Daoy (cell line): ENCODE data around the gene RAD51B. TPM values are rescaled to one million over a fixed set of nuclear protein-coding genes. Genes with fewer than 3 reads are reported as not detected.
"Not testable (repeated sequence)": the region's sequence is repeated elsewhere in the genome, so short reads cannot be mapped to it uniquely, and the experiment has no call there.

Source experiments
- DNase-seq: peaks from one replicate; pipeline ENCODE4 v3.0.0-alpha.2; 2015; ENCODE audit warnings: low read depth
- total RNA-seq: library from RNA; depleted of rRNA; stranded (reverse); fragments of >200 nt; shearing (Covaris generic); gene quantifications from 2 replicates; pipeline ENCODE4 v1.2.3, GENCODE V29; 2014

Gene RAD51B
- total RNA-seq, 1 experiment from 2014 or later, result 15.8 TPM

- DNase-seq, result no peak
Observed at GRCh38 chr14:68111097-68111852, 291.7 kb downstream of the RAD51B start.

DNA sequence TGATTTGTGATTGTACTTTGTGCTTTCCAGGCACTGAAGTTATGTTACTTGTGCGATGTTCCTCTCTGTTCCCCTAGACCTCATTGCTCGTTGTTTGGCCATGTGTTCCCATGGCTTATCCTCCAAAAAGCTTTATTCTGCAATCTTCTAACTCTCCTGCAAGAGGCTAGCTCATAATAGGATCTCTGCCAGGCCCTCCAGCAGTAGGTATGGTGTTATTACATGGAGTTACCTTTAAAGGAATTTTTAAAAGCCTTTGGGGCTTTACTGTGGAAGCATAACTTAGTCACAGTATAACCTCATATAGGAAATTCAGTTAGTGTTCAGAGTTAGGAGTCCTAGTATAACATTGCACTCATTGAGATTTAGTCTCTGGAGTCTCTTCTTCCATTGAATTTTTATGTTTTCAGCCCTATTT is 292.3 kb downstream of the RAD51B start:
- no peak for DNase-seq

- DNase-seq, result no peak
Observed at GRCh38 chr14:68112442-68112841, 292.9 kb downstream of the RAD51B start.

DNA sequence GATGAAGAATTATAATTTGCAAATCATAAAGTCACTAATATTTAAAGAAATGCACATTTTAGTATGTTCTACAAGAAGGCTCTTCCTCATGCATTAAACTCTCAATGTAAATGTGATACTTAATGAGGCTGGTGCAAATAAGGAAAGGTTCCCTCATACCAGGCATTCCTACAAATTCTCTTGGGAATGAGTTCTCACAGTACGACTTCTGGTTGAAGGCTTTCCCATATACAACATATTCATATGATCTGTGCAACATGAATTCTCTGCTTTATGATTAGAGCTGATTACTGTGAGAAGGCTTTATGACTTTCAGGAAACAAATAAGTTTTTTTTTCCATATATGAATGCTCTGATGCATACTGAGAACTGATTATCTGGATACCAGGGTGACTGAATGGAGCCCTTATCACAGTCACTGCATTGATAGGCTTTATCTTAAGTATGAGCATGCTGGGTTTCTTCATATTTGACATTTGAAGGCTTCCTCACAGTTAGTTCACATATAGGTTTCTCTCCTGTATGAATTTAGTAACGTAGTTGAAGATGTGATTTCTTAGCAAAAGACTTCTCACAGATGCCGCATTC is 293.9 kb downstream of the RAD51B start:
- no peak for DNase-seq

- DNase-seq, result not testable (repeated sequence)
Observed at GRCh38 chr14:68115952-68116351, 296.4 kb downstream of the RAD51B start.

DNA sequence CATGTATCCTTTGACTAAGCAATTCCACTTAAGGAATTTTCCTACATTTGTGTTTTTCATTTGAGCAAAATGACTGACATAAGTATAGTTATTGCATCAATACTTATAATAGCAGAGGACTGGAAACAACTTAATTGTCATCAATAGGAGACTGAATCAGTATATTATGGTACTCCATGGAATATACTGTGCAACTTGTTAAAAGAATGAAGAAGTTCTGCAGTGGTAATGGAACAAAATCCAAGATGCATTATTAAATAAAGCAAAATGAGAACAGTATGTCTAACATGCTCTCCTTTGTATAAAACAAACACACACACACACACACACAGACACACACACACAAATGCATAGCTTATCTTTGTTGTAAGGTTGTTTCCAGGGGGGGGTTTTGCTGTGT is 303.1 kb downstream of the RAD51B start:
- DNase-seq, result no peak

DNA sequence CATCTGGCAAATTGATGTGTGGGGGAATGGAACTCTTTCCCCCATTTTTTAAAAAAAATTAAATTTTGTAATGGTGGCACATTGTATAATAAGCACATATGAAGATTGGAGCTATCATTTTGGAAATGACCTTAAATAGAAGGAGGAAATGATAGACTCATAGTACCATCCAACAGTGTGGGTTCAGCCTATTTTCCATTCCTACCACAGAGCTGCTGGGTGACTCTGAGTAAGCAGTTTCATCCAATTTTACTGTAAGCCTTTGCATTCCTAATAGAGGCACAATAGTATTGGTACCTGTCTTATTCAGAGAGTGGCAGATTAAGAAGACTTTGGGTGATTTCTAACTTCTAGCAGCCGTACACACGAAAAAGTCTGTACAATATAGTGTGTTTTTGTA is 304.5 kb downstream of the RAD51B start:
- no peak for DNase-seq

GRCh38 chr14:68124979-68125731 is 305.6 kb downstream of the RAD51B start:
- DNase-seq, result peak; percentile 76

DNA sequence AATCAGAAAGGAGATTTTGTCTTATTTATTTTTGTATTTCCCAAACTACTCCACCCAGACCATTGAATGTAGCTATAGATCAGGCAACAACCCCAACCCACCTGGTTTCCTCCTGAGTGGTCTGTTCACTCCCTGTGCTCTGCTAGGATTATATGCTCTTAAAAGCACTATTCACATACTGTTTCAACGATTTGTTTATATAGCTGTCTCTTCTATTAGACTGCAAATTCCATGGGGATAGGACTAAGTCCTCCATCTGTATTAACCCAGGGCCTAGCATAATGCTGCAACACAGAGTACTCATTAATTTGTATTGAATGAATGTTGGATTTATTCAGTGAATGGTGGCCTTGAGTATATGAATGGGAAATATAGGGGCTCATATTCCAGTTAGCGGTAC is 307.6 kb downstream of the RAD51B start:
- no peak for DNase-seq

- no peak for DNase-seq
Observed at GRCh38 chr14:68131907-68132306, 312.3 kb downstream of the RAD51B start.

DNA sequence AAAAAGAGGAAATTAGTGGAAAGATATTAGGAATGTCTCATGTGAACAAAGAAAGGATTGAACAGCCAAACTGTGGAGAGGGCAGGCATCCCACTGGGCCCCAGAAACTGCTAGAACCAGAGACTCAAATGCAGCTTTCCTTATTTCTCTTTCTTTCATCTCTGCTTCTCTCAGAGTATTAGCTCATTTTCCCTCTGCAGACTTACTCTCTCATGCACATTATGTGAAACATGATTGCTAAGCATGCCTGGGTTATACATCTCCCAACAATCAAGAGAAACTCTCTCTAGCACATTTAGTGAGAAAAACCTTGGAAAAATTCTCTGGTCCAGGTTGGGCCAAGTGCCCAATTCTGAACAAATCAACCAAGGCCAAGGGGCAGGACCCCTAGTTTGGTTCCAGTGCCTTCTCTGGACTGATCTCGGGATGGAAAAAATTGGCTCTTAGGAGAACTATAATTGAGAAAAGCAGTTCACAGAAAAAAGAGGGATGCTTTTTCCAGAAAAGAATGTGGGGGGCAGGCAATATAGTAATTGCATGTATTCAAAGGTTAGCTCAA is 313.1 kb downstream of the RAD51B start:
- no peak for DNase-seq

GRCh38 chr14:68133856-68134255 is 314.3 kb downstream of the RAD51B start:
- DNase-seq, result peak; percentile 53

DNA sequence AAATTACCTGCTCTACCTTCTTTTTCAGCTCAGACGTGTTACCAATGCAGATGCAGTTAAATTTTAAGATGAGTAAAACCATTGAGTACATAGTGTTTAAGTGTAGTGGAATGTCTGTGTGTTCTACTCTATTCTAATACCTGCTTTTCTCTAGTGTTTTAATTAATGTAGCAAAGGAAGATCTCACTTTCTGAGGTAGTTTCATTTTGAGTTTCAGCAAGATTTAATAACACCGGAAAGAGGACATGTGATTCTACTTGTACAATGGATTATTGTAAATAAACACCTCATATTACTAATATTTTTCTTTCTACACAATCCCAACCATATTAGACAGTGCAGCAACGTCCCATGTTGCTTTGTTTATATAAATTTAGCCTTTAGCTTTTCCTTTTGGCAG is 315.4 kb downstream of the RAD51B start:
- no peak for DNase-seq

GRCh38 chr14:68135566-68135965 is 316.0 kb downstream of the RAD51B start:
- no peak for DNase-seq

DNA sequence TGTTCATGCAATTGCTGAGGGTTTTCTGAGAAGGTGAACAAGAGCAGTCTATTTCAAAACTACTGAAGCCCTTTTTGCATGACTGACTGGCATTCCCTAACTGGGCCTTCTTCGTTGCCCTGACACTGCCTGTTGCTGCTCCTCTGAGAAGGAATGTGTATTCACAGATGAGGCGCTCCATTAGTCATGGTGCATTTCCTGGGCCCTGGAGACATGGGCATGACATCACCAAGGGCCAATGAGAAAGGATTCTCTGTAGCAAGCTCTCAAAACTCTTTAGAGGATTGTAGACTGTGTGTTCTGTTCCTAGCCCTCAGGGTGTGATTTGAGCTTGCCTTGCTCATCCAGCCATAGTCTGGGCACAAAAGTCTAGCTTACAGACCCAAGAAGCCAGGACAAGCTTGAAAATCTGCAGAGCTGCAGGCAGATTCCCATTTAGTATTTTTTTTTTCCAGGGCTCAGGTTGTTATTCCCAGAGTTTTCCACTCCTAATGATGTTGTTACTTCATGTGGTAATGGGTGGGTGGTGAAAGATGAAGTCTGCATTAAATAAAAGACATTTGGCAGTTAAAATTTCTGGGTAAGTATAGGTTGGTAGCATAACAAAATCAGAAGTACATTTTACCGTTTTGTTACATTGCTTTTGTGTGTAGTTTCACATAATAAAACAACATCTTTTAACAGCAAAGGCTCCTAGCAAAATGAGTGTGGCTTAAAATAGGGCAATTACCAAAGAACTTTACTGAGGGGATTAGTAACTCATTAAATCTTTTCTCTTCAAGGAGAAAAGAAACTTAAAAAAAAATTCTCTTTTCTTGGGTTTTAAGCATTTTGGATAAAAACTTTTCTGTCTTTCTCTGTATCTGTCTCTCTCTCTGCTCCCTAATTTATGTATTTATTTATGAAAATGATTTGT is 318.4 kb downstream of the RAD51B start:
- peak; percentile 99 for DNase-seq

DNA sequence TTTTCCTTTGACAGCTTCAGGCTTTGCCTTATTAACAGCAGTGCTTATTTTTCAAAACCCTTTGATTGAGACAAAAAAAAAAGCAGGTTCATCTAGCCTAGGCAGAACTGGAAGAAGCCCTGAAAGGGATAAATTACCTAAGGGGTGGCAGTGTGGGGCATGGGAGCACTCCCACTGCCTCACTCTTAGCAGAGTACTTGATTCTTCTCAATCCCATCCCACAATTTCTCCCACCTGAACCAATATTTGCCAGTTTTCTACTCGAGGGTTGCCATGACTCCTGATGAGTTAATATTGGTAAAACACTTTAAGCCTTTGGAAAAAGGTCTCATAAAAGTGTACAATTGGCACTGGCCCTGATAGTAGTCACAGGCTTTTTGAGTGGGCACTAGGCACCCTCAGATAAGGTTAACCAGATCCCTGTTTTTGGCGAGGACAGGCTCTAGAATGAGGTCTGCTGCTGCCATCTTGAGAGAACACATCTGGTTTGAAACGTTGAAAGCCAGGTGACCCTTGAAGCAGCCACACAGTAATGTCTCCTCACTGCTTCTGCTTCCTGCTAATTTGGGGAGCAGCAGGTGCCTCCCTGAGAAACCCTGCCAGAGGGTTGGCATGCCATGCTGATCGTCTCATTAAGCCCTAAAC is 320.0 kb downstream of the RAD51B start:
- peak; percentile 69 for DNase-seq

GRCh38 chr14:68140076-68140741 is 320.6 kb downstream of the RAD51B start:
- DNase-seq, result peak; percentile 99

- DNase-seq, result peak; percentile 48
Observed at GRCh38 chr14:68140806-68141205, 321.2 kb downstream of the RAD51B start.

- peak; percentile 70 for DNase-seq
Observed at GRCh38 chr14:68141281-68142088, 321.9 kb downstream of the RAD51B start.
